Panc1 (cell line): ENCODE data around the gene AGBL4. TPM values are rescaled to one million over a fixed set of nuclear protein-coding genes. Genes with fewer than 3 reads are reported as not detected.

Experiments used
- ATAC-seq: fragments of 200-7000 bp; cut with Tn5 transposase; 2 replicates; pipeline ENCODE4 v1.9.1; 2020; ENCODE audit warnings: mild to moderate bottlenecking, moderate library complexity
- BruUV-seq: library from RNA; stranded (reverse); fragments of 400-500 nt; replicated peaks from 2 replicates; lab custom pipeline; 2021; lab: Mats Ljungman, UMichigan
- CTCF ChIA-PET: fragments of 300-600 bp; sonication (Branson Sonifier 250); formaldehyde crosslinking; loops from one replicate; lab custom pipeline; 2022; ENCODE audit warnings: antibody characterized with exemption; lab: Charles Lee
- POLR2A ChIA-PET: fragments of 300-600 bp; sonication (Branson Sonifier 250); formaldehyde crosslinking; loops from one replicate; lab custom pipeline; 2022; ENCODE audit warnings: antibody characterized with exemption; lab: Charles Lee
- DNase-seq: peaks from one replicate; pipeline ENCODE4 v3.0.0-alpha.2; 2010; ENCODE audit warnings: low read depth, low spot score
- H3K27ac ChIP-seq: 2 replicates; pipeline ENCODE4 v1.5.1; 2011; ENCODE audit warnings: mild to moderate bottlenecking, low read length, inconsistent platforms
- H3K27me3 ChIP-seq: fragments of 200-500 bp; sonication (Bioruptor generic); 2 replicates; pipeline ENCODE4 v1.6.0; 2014; ENCODE audit warnings: low read length, inconsistent platforms; ENCODE audit not compliant: control insufficient read depth, insufficient read depth
- H3K36me3 ChIP-seq: fragments of 200-500 bp; sonication (Bioruptor generic); 2 replicates; pipeline ENCODE4 v1.5.1; 2014; ENCODE audit warnings: inconsistent platforms, mild to moderate bottlenecking, low read length, moderate library complexity; ENCODE audit not compliant: control insufficient read depth, insufficient read depth
- H3K4me1 ChIP-seq: 2 replicates; pipeline ENCODE4 v1.5.1; 2011; ENCODE audit warnings: inconsistent platforms, mild to moderate bottlenecking, low read length, moderate library complexity; ENCODE audit not compliant: control insufficient read depth, insufficient read depth
- H3K4me3 ChIP-seq, 2 experiments: 2 replicates each; pipeline ENCODE4 v1.5.1; 2011 to 2012; ENCODE audit warnings: low read depth in 2 of 2, low read length in 2 of 2, mild to moderate bottlenecking in 2 of 2, inconsistent platforms in 1 of 2, moderate library complexity in 1 of 2
- H3K9me3 ChIP-seq: fragments of 200-500 bp; sonication (Bioruptor generic); 2 replicates; pipeline ENCODE4 v1.5.1; 2014; ENCODE audit warnings: low read depth, mild to moderate bottlenecking, inconsistent platforms, low read length, moderate library complexity; ENCODE audit not compliant: control insufficient read depth, insufficient read depth
- POLR2AphosphoS5 ChIP-seq: IDR thresholded peaks from 2 replicates; pipeline ENCODE4 v1.6.1; 2012; ENCODE audit warnings: mild to moderate bottlenecking, low read depth, low read length, moderate library complexity
- SIN3A ChIP-seq: IDR thresholded peaks from 2 replicates; pipeline ENCODE4 v1.6.1; 2012; ENCODE audit warnings: low read depth, mild to moderate bottlenecking, low read length, moderate library complexity, borderline replicate concordance; ENCODE audit not compliant: insufficient read depth
- TCF7L2 ChIP-seq: IDR thresholded peaks from 2 replicates; pipeline ENCODE4 v1.6.1; 2011; ENCODE audit warnings: mild to moderate bottlenecking, low read depth, low read length, inconsistent platforms
- in situ Hi-C: cut with HindIII; loops from 2 replicates; pipeline ENCODE4 v1.10.0; 2016; ENCODE audit warnings: low sequenced_read_pairs, low pct_unique_long_range_greater_than_20kb
- intact Hi-C: fragments of 100-400 bp; cut with micrococcal nuclease; formaldehyde crosslinking; loops from one replicate; pipeline ENCODE4 v1.10.0; 2022; ENCODE audit not compliant: unreplicated experiment
- total RNA-seq: library from RNA; stranded (reverse); gene quantifications from one replicate; pipeline ENCODE4 v1.2.1, GENCODE V29; 2021; ENCODE audit not compliant: unreplicated experiment
- TF ChIP-seq, protein P1 (sequence below), 2 experiments: IDR thresholded peaks; 2 replicates each; pipeline ENCODE4 v1.6.1; 2011 to 2012; ENCODE audit warnings: low read depth in 2 of 2, control low read depth in 1 of 2, low read length in 1 of 2, mild to moderate bottlenecking in 1 of 2, moderate library complexity in 1 of 2; ENCODE audit not compliant: insufficient read depth in 1 of 2
- TF ChIP-seq, protein P2 (sequence below): fragments of 450-650 bp; IDR thresholded peaks from 2 replicates; pipeline ENCODE4 v1.5.1; 2017; ENCODE audit warnings: mild to moderate bottlenecking

AGBL4 gene
- total RNA-seq, 1 experiment from 2014 or later: not detected

DNA sequence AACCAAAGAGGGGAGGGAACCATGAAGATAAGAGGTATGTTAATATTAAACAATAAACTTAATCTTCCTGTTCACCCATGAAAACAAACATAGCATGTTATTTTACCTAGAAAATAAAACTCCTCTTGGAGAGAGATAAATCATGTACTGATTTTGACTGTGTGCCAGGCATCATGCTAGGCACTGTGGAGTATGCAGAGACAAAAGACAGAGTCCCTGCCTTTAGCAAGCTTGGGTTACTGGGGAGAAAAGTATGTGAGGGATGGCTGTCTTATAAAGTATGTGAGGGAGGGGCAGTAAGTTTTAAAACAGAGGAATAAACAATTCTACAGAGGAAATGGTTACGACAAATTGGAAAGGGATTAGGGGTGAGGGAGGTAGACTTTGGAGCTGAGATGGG is 1117.6 kb downstream of the AGBL4 start:
- no peak for TF ChIP-seq POLR2AphosphoS5
- TF ChIP-seq, protein P1, sequence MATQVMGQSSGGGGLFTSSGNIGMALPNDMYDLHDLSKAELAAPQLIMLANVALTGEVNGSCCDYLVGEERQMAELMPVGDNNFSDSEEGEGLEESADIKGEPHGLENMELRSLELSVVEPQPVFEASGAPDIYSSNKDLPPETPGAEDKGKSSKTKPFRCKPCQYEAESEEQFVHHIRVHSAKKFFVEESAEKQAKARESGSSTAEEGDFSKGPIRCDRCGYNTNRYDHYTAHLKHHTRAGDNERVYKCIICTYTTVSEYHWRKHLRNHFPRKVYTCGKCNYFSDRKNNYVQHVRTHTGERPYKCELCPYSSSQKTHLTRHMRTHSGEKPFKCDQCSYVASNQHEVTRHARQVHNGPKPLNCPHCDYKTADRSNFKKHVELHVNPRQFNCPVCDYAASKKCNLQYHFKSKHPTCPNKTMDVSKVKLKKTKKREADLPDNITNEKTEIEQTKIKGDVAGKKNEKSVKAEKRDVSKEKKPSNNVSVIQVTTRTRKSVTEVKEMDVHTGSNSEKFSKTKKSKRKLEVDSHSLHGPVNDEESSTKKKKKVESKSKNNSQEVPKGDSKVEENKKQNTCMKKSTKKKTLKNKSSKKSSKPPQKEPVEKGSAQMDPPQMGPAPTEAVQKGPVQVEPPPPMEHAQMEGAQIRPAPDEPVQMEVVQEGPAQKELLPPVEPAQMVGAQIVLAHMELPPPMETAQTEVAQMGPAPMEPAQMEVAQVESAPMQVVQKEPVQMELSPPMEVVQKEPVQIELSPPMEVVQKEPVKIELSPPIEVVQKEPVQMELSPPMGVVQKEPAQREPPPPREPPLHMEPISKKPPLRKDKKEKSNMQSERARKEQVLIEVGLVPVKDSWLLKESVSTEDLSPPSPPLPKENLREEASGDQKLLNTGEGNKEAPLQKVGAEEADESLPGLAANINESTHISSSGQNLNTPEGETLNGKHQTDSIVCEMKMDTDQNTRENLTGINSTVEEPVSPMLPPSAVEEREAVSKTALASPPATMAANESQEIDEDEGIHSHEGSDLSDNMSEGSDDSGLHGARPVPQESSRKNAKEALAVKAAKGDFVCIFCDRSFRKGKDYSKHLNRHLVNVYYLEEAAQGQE (IDR thresholded peaks at IDR 0.05; ENCODE audit: insufficient read depth in 1 of 2, low read depth in 2 of 2, low read length in 1 of 2): no peak
- TF ChIP-seq, protein P2, sequence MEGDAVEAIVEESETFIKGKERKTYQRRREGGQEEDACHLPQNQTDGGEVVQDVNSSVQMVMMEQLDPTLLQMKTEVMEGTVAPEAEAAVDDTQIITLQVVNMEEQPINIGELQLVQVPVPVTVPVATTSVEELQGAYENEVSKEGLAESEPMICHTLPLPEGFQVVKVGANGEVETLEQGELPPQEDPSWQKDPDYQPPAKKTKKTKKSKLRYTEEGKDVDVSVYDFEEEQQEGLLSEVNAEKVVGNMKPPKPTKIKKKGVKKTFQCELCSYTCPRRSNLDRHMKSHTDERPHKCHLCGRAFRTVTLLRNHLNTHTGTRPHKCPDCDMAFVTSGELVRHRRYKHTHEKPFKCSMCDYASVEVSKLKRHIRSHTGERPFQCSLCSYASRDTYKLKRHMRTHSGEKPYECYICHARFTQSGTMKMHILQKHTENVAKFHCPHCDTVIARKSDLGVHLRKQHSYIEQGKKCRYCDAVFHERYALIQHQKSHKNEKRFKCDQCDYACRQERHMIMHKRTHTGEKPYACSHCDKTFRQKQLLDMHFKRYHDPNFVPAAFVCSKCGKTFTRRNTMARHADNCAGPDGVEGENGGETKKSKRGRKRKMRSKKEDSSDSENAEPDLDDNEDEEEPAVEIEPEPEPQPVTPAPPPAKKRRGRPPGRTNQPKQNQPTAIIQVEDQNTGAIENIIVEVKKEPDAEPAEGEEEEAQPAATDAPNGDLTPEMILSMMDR: no peak
- DNase-seq (no peak), ATAC-seq (no peak)
- Histone ChIP-seq H3K4me3 (no peak overlapping the region), H3K4me1 (no peaks in the 10 kb centered on the region), H3K9me3 (no peaks in the 10 kb centered on the region), H3K36me3 (no peaks in the 10 kb centered on the region), H3K27me3 (no peaks in the 10 kb centered on the region), H3K27ac (no peak overlapping the region)
- ChIA-PET POLR2A (no interaction called here), CTCF (no interaction called here)
- in situ Hi-C loops: no loop called here
- BruUV-seq: no TSS peak
- intact Hi-C loops: no loop called here

DNA sequence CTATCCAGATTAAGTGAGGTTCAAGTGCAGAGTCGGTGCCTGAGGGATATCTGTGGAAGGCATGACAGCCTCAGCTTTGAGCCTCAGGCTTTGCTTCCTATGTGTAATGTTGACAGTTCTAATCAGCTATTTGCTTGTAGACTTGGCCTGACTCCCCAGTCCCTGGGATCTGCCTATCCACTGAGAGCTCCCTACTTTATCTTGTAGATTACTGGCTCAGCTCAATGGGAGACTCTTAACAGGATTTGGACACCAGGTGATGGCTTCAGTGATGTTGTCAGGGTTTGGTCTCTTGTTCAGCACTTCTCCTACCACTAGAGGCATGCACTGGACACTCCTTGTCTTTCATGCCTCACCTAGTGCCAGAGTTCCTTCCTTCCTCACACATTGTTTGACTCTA is 1120.5 kb downstream of the AGBL4 start:
- Histone ChIP-seq H3K27me3 (no peaks in the 10 kb centered on the region), H3K27ac (no peak overlapping the region), H3K36me3 (no peaks in the 10 kb centered on the region), H3K4me3 (no peak overlapping the region), H3K4me1 (no peaks in the 10 kb centered on the region), H3K9me3 (no peaks in the 10 kb centered on the region)
- intact Hi-C loops (no loop called here), in situ Hi-C loops (no loop called here)
- ATAC-seq (no peak), DNase-seq (no peak)
- ChIA-PET POLR2A (no interaction called here), CTCF (no interaction called here)
- TF ChIP-seq, protein P2: no peak
- TF ChIP-seq, protein P1 (IDR thresholded peaks at IDR 0.05; ENCODE audit: insufficient read depth in 1 of 2, low read depth in 2 of 2, low read length in 1 of 2): no peak
- TF ChIP-seq TCF7L2 (no peak), POLR2AphosphoS5 (no peak), SIN3A (no peak)
- BruUV-seq: no TSS peak
